Measurements from ENCODE around the gene FAHD1. TPM values are rescaled to one million over a fixed set of nuclear protein-coding genes. Genes with fewer than 3 reads are reported as not detected.

FAHD1 gene
- total and polyA plus RNA-seq, 2 donors, result 22.5 to 23.6 TPM

- H3K27ac ChIP-seq (ENCODE audit: low read depth in 1 of 2, low read length in 1 of 2), result no peak overlapping the region
- H3K4me3 ChIP-seq (ENCODE audit: low read length in 2 of 2), result no peak overlapping the region
- H3K27me3 ChIP-seq (ENCODE audit: control insufficient read depth in 2 of 2, insufficient read depth in 1 of 2, low read length in 1 of 2), result no peaks in the 10 kb centered on the region
- DNase-seq (ENCODE audit: low read depth in 6 of 9, low spot score in 9 of 9), result no peak
- WGBS, result 98% methylated on average over 35 of the region's 35 CpGs
- H3K36me3 ChIP-seq (ENCODE audit: control insufficient read depth in 2 of 2, insufficient read depth in 2 of 2, low read length in 1 of 2), result peaks cover 30 to 57% of the 10 kb centered on the region in 2 donors
- peaks cover 0 to 3% of the 10 kb centered on the region in 2 donors for H3K4me1 ChIP-seq (ENCODE audit: control insufficient read depth in 2 of 2, insufficient read depth in 2 of 2, low read length in 2 of 2)
- H3K9me3 ChIP-seq (ENCODE audit: control insufficient read depth in 2 of 2, insufficient read depth in 1 of 2, low read length in 1 of 2), result no peaks in the 10 kb centered on the region
Measured at GRCh38 chr16:1818873-1819525, 8.0 kb upstream of the FAHD1 start.

- Histone ChIP-seq H3K4me1 (ENCODE audit: control insufficient read depth in 2 of 2, insufficient read depth in 2 of 2, low read length in 2 of 2) (peaks cover 0 to 5% of the 10 kb centered on the region in 2 donors), H3K27ac (ENCODE audit: low read depth in 1 of 2, low read length in 1 of 2) (no peak overlapping the region), H3K27me3 (ENCODE audit: control insufficient read depth in 2 of 2, insufficient read depth in 1 of 2, low read length in 1 of 2) (no peaks in the 10 kb centered on the region), H3K9me3 (ENCODE audit: control insufficient read depth in 2 of 2, insufficient read depth in 1 of 2, low read length in 1 of 2) (no peaks in the 10 kb centered on the region), H3K4me3 (ENCODE audit: low read length in 2 of 2) (no peak overlapping the region), H3K36me3 (ENCODE audit: control insufficient read depth in 2 of 2, insufficient read depth in 2 of 2, low read length in 1 of 2) (peaks cover 30 to 58% of the 10 kb centered on the region in 2 donors)
- 99% methylated on average over 15 of the region's 15 CpGs for WGBS
- DNase-seq (ENCODE audit: low read depth in 6 of 9, low spot score in 9 of 9), result no peak
Measured at GRCh38 chr16:1819611-1820010, 7.4 kb upstream of the FAHD1 start.

GRCh38 chr16:1820096-1820945, 6.7 kb upstream of the FAHD1 start:
- Histone ChIP-seq H3K4me3 (ENCODE audit: low read length in 2 of 2) (no peak overlapping the region), H3K27me3 (ENCODE audit: control insufficient read depth in 2 of 2, insufficient read depth in 1 of 2, low read length in 1 of 2) (peaks cover 0 to 2% of the 10 kb centered on the region in 2 donors), H3K9me3 (ENCODE audit: control insufficient read depth in 2 of 2, insufficient read depth in 1 of 2, low read length in 1 of 2) (no peaks in the 10 kb centered on the region), H3K4me1 (ENCODE audit: control insufficient read depth in 2 of 2, insufficient read depth in 2 of 2, low read length in 2 of 2) (peaks cover 2 to 11% of the 10 kb centered on the region in 2 donors), H3K36me3 (ENCODE audit: control insufficient read depth in 2 of 2, insufficient read depth in 2 of 2, low read length in 1 of 2) (peaks cover 26 to 58% of the 10 kb centered on the region in 2 donors), H3K27ac (ENCODE audit: low read depth in 1 of 2, low read length in 1 of 2) (no peak overlapping the region)
- no peak for DNase-seq (ENCODE audit: low read depth in 6 of 9, low spot score in 9 of 9)
- 93% methylated on average over 25 of the region's 25 CpGs for WGBS

GRCh38 chr16:1820946-1821290, 6.1 kb upstream of the FAHD1 start:
- no peak for DNase-seq (ENCODE audit: low read depth in 6 of 9, low spot score in 9 of 9)
- Histone ChIP-seq H3K36me3 (ENCODE audit: control insufficient read depth in 2 of 2, insufficient read depth in 2 of 2, low read length in 1 of 2) (peaks cover 25 to 55% of the 10 kb centered on the region in 2 donors), H3K9me3 (ENCODE audit: control insufficient read depth in 2 of 2, insufficient read depth in 1 of 2, low read length in 1 of 2) (no peaks in the 10 kb centered on the region), H3K27ac (ENCODE audit: low read depth in 1 of 2, low read length in 1 of 2) (no peak overlapping the region), H3K4me3 (ENCODE audit: low read length in 2 of 2) (no peak overlapping the region), H3K27me3 (ENCODE audit: control insufficient read depth in 2 of 2, insufficient read depth in 1 of 2, low read length in 1 of 2) (peaks cover 0 to 8% of the 10 kb centered on the region in 2 donors), H3K4me1 (ENCODE audit: control insufficient read depth in 2 of 2, insufficient read depth in 2 of 2, low read length in 2 of 2) (peaks cover 8 to 17% of the 10 kb centered on the region in 2 donors)
- WGBS, result over 99% methylated on average over 12 of the region's 12 CpGs

- no peak for DNase-seq (ENCODE audit: low read depth in 6 of 9, low spot score in 9 of 9)
- WGBS, result 96% methylated on average over 24 of the region's 24 CpGs
- H3K4me1 ChIP-seq (ENCODE audit: control insufficient read depth in 2 of 2, insufficient read depth in 2 of 2, low read length in 2 of 2), result peaks cover 8 to 17% of the 10 kb centered on the region in 2 donors
- H3K9me3 ChIP-seq (ENCODE audit: control insufficient read depth in 2 of 2, insufficient read depth in 1 of 2, low read length in 1 of 2), result no peaks in the 10 kb centered on the region
- H3K36me3 ChIP-seq (ENCODE audit: control insufficient read depth in 2 of 2, insufficient read depth in 2 of 2, low read length in 1 of 2), result peaks cover 18 to 45% of the 10 kb centered on the region in 2 donors
- H3K27ac ChIP-seq (ENCODE audit: low read depth in 1 of 2, low read length in 1 of 2), result no peak overlapping the region
- H3K4me3 ChIP-seq (ENCODE audit: low read length in 2 of 2), result no peak overlapping the region
- H3K27me3 ChIP-seq (ENCODE audit: control insufficient read depth in 2 of 2, insufficient read depth in 1 of 2, low read length in 1 of 2), result peaks cover 0 to 8% of the 10 kb centered on the region in 2 donors
Measured at GRCh38 chr16:1821861-1822611, 5.0 kb upstream of the FAHD1 start.

- Histone ChIP-seq H3K27me3 (ENCODE audit: control insufficient read depth in 2 of 2, insufficient read depth in 1 of 2, low read length in 1 of 2) (peaks cover 0 to 12% of the 10 kb centered on the region in 2 donors), H3K36me3 (ENCODE audit: control insufficient read depth in 2 of 2, insufficient read depth in 2 of 2, low read length in 1 of 2) (peaks cover 18 to 44% of the 10 kb centered on the region in 2 donors), H3K27ac (ENCODE audit: low read depth in 1 of 2, low read length in 1 of 2) (no peak overlapping the region), H3K4me3 (ENCODE audit: low read length in 2 of 2) (no peak overlapping the region), H3K9me3 (ENCODE audit: control insufficient read depth in 2 of 2, insufficient read depth in 1 of 2, low read length in 1 of 2) (no peaks in the 10 kb centered on the region), H3K4me1 (ENCODE audit: control insufficient read depth in 2 of 2, insufficient read depth in 2 of 2, low read length in 2 of 2) (peaks cover 12 to 23% of the 10 kb centered on the region in 2 donors)
- no peak for DNase-seq (ENCODE audit: low read depth in 6 of 9, low spot score in 9 of 9)
- 94% methylated on average over 16 of the region's 16 CpGs for WGBS
Measured at GRCh38 chr16:1822801-1823200, 4.2 kb upstream of the FAHD1 start.

- no peaks in the 10 kb centered on the region for H3K9me3 ChIP-seq (ENCODE audit: control insufficient read depth in 2 of 2, insufficient read depth in 1 of 2, low read length in 1 of 2)
- no peak overlapping the region for H3K4me3 ChIP-seq (ENCODE audit: low read length in 2 of 2)
- H3K36me3 ChIP-seq (ENCODE audit: control insufficient read depth in 2 of 2, insufficient read depth in 2 of 2, low read length in 1 of 2), result peaks cover 15 to 35% of the 10 kb centered on the region in 2 donors
- peaks cover 0 to 12% of the 10 kb centered on the region in 2 donors for H3K27me3 ChIP-seq (ENCODE audit: control insufficient read depth in 2 of 2, insufficient read depth in 1 of 2, low read length in 1 of 2)
- DNase-seq (ENCODE audit: low read depth in 6 of 9, low spot score in 9 of 9), result no peak
- H3K4me1 ChIP-seq (ENCODE audit: control insufficient read depth in 2 of 2, insufficient read depth in 2 of 2, low read length in 2 of 2), result peaks cover 13 to 27% of the 10 kb centered on the region in 2 donors
- no peak overlapping the region for H3K27ac ChIP-seq (ENCODE audit: low read depth in 1 of 2, low read length in 1 of 2)
- 92% methylated on average over 9 of the region's 9 CpGs for WGBS
Measured at GRCh38 chr16:1823821-1824220, 3.2 kb upstream of the FAHD1 start.

GRCh38 chr16:1825381-1825863, 1.6 kb upstream of the FAHD1 start:
- peaks cover 13 to 30% of the 10 kb centered on the region in 2 donors for H3K4me1 ChIP-seq (ENCODE audit: control insufficient read depth in 2 of 2, insufficient read depth in 2 of 2, low read length in 2 of 2)
- H3K27me3 ChIP-seq (ENCODE audit: control insufficient read depth in 2 of 2, insufficient read depth in 1 of 2, low read length in 1 of 2), result peaks cover 0 to 12% of the 10 kb centered on the region in 2 donors
- 74% methylated on average over 15 of the region's 15 CpGs for WGBS
- H3K27ac ChIP-seq (ENCODE audit: low read depth in 1 of 2, low read length in 1 of 2), result no peak overlapping the region
- H3K4me3 ChIP-seq (ENCODE audit: low read length in 2 of 2), result peak overlapping the region; percentile 42 to 94
- no peak for DNase-seq (ENCODE audit: low read depth in 6 of 9, low spot score in 9 of 9)
- H3K36me3 ChIP-seq (ENCODE audit: control insufficient read depth in 2 of 2, insufficient read depth in 2 of 2, low read length in 1 of 2), result peaks cover 15 to 27% of the 10 kb centered on the region in 2 donors
- no peaks in the 10 kb centered on the region for H3K9me3 ChIP-seq (ENCODE audit: control insufficient read depth in 2 of 2, insufficient read depth in 1 of 2, low read length in 1 of 2)
